ENCODE results near the gene CRELD2.

CRELD2 gene

GRCh38 chr22:49889071-49889470 is 29.4 kb upstream of the CRELD2 start:
- DNase-seq = no peak

GRCh38 chr22:49892226-49892899 is 26.1 kb upstream of the CRELD2 start:
- no peak for DNase-seq

DNA sequence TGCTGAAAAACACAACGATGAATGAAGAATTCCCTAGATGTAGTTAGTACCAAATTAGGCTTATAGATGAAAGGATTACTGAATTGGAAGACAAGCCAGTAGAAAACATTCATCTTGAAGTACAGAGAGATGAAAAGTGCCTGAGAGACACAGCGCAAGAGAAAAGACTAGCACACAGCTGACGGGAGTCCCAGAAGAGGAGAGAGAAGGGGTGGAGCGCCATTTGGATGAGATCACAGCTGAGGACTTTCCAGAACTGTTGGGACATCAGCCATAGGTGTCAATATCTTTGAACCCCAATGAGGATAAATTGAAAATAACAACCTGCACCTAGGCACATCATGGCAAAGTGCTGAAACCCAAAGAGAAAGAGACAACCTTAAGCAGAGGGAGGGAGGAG is 25.4 kb upstream of the CRELD2 start:
- no peak for DNase-seq

DNA sequence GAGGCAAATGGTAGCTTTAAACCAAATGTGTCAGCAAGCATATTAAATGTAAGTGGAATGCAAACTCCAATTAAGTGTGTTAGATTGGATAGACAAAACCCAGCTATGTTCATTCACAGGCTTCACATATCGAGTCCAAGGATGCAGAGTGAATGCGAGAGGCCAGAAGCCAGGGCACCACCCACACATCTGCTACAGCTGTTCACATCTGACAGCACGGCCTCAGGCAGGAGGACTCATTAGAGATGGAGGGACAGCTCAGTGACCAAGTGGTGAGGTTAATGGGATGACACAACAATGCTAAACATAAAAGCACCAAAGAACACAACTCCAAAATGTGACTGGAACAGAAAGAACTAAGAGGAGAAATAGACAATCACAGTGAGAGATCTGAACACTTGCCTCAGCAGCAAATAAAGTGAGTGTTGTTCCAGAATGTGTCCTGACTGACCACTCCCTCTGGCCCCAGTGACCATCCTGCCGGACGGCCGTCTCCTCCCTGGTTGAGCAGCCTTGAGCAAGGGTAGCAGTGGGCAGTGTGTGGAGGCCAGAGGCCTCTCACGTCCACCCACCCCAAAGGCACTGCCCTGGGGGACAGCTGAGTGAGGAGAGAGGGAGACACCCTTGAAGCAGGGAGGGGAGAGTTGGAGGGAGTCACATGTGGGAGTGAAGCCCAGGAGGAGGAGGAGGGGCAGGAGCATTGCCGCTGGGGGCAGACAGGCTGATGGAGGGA is 23.9 kb upstream of the CRELD2 start:
- DNase-seq = no peak

- no peak for DNase-seq
These were observed 22.2 kb upstream of the CRELD2 start for GRCh38 chr22:49896201-49896600.

- DNase-seq = no peak
These were observed 21.3 kb upstream of the CRELD2 start for GRCh38 chr22:49897015-49897684.

- no peak for DNase-seq
These were observed 18.9 kb upstream of the CRELD2 start for GRCh38 chr22:49899530-49899929.

- no peak for DNase-seq
These were observed 17.8 kb upstream of the CRELD2 start for GRCh38 chr22:49900441-49901230.

GRCh38 chr22:49901457-49901856 is 17.0 kb upstream of the CRELD2 start:
- DNase-seq = no peak

DNA sequence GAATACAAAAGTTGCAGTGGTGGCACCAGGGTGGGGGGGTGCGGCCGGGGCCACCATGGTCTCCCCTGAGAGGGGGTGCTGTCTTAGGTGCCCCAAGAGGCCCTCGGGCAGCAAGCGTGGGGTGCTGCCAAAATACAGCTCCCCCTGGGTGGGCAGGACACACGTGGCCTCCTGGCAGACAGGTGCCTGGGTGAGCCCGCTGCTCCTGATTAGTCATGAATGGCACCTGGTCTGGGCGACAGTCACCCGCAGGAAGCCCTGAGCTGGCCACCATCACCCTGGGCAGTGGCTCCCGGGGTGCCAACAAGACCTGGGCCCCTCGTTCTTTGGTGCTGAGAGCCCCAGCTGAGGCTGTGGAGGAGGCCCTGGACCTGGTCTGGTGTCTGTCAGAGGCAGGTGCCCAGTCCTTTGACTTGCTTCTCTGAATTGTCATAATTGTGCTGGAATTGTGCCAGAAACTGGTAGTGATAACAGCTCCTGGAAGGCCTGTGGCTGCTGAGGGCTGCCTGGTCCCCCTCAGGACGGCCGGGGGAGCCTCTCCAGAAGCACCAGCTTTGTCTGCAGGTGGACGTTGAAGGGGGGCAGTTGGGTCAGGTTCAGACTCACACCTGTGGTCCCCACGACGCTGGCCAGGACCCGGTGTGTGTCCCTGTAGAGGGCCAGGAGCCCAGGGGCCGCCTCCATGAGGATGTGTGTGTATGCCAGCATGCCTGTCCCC is 15.0 kb upstream of the CRELD2 start:
- no peak for DNase-seq

GRCh38 chr22:49904040-49904369 is 14.4 kb upstream of the CRELD2 start:
- DNase-seq = no peak

DNA sequence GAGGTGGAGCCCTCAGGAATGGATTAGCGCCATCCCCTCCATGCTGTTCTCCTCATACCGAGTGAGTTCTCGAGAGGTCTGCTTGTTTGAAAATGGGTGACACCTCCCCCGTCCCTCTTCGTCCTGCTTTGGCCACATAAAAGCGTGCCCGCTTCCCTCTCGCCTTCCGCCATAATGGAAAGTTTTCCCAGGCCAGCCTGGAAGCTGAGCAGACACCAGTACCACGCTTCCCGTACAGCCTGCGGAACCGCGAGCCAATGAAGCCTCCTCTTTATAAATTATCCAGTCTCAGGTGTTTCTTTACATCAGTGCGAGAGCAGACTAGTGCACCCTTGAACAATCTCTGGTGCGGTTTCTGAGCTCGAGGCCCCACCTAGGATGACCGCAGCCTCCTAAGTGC is 13.0 kb upstream of the CRELD2 start:
- DNase-seq = no peak

DNA sequence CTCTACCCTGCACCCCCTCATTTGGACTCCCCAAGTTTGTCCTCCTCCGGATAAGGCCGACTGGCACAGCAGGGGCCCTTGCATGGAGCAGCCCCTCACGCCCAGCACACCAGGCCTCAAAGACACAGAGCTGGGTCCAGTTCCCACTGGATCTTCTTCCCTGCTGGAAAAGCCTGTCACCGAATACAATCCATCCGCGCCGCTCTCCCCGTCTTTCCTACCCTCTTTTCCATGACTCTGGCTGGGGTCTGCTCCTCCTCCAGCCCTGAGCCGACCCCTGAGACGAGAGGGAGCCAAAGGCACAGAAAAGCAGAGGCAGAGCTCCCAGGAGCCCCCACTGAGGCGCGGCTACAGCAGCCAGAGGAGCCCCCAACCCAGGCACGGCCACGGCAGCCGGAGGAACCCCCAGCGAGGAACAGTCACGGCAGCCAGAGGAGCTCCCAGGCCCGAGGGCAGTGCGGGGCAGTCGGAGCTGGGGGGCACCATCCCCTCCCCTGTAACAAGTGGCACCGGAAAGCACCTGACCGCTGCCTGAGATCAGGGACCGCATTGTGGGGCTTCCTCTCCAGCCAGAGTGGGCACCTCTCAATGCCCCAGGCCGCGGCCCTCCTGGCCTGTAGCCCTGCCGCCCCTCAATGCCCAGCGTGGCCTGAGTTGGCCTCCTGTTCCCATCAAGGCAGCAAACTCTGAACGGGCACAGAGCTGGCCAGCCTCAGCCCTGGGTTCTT is 12.2 kb upstream of the CRELD2 start:
- DNase-seq = no peak

DNA sequence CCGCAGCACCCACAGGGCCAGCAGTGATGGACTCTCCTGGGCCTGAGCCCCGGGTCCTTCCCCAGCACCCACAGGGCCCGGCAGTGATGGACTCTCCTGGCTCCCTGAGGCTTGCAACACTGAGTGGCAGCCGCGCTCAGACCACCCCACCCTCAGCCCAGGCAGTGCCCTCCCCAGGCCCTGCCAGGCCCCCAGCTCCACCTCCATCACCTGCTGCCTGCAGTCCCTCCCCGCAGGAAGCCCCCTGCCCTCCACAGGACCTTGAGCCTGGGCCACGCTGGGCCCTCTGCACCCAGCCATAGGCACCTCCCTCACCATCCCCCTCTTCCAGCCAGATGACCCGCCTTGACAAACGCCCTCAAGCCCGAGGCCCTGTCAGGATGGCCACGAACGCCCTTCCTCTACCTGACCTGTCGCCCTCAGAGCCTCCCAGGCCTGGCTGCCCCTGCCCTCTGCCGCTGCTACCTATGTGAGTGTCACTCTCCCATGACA is 11.6 kb upstream of the CRELD2 start:
- DNase-seq = no peak

GRCh38 chr22:49907807-49908206 is 10.6 kb upstream of the CRELD2 start:
- DNase-seq = no peak

- no peak for DNase-seq
These were observed 8.8 kb upstream of the CRELD2 start for GRCh38 chr22:49909476-49910205.

DNA sequence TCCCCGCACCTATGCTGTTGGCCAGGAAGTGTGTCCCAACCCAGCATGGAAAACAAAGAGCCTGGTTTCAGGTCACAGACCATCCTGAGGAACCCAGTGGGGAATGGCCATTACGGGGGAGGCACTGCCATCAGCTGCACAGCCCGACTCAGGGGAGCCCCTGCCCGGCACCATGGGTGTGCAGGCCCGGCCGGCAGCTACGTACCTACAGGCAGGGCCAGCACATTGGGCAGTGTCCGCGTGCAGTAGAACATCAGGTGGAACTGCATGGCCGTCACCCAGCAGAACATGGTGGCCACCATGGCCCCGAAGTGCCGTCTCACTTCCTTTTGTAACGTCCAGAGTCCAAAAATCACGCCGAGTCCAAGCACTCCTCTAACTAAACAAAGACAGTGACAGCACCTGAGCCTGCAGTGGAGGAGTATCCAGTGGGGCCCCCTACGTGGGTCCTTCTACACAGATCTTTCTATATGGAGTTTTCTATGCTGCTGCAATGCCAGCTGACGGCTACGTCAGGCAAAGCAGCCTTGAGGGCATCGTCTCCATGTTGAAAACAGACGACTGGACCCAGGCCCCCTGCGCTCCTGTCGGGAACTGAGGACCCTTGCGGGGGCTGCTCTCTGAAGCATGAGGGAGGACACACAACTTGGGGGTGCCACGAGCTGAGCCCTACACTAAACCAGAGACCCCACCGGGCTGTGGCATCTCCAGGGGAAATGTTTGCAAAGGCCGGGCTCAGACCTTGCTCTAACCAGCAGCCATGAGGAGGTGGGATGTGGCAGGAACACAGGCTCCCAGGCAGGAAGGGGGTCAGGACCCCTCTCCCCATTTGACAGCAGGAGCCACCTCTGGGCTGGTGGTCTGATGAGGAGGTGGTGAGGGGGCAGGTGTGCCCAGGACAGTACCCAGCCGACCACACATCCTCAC is 7.9 kb upstream of the CRELD2 start:
- no peak for DNase-seq

GRCh38 chr22:49911881-49912625 is 6.4 kb upstream of the CRELD2 start:
- DNase-seq = no peak

DNA sequence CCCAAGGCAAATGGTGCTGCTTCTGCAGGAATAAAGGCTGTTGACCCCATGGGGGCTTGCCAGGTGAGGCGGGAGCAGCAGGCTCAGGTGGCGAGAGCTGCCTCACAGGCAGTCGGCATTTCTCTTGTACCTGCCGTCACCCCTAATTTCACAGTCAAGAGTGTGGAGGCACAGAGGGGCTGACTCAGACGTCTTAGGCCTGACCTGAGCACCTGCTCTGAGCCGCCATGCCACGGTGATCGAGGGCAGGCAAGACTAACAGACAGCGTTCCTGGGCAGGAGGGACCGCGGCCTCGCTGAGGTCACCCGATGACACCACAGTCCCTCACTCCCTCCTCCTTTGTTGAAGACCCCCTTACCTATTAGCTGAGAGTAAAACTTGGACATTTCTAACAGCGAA is 5.4 kb upstream of the CRELD2 start:
- DNase-seq = no peak

Data from SHP77 treated with DMSO at 0.1 percent for 48 hours (cell line).